Renal cortical epithelial cell (primary cell): Measurements from ENCODE around the gene CNTN2. TPM values are rescaled to one million over a fixed set of nuclear protein-coding genes. Genes with fewer than 3 reads are reported as not detected.

Experiments
- DNase-seq: peaks from one replicate; pipeline ENCODE4 v3.0.0-alpha.2; 2011; ENCODE audit warnings: low read depth
- total RNA-seq: library from RNA; depleted of rRNA; stranded (reverse); fragments of >200 nt; gene quantifications from 2 replicates; pipeline ENCODE4 v1.2.3, GENCODE V29; 2014

The CNTN2 gene
- total RNA-seq, 1 donor from 2014 or later: 0.05 TPM

DNA sequence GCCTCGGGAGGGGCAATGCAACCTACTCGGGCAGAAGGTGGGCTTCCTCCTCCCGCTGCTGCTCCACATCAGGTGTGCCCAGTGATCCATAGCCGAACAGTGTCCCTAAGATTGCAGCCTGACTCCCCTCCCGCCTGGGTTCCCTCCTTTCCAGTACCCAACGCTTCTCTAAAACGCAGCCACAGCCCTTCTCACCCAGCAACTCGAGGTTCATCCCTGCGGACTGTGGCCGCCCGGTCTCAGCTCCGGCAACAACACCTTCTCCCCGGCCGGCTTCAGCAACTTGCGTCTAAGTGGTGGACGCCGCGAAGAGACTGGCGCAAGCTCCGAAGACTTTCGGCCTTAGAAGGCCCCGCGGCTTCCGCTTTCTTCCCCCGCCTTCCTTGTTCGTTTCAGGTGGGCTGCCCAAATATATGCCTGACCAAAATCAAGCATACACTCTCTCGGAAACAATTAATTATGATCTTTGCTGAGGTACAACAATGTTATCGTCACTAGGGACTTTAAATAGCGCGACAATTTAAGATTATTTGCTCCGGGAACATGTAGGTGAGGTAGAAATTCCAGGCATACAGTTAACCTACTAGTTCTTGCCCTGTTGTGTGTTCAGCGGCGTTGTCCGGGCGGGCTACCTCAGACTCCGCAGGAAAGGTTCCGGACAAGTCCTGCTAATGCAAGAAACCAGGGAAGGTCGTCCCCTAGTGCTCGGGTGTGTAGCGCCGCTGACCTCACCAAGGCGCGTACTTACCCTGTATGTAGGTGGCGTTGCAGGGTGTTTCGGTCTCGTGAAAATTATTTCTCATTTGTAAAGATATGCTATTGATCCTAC lies 78.9 kb downstream of the CNTN2 start, which contains the start of gene RBBP5:
TSS of gene RBBP5 (minus strand) at position 319 of the 829 bp plus-strand sequence. CDS start at position 214, 105 bp downstream.
- peak; percentile 93 for DNase-seq

DNA sequence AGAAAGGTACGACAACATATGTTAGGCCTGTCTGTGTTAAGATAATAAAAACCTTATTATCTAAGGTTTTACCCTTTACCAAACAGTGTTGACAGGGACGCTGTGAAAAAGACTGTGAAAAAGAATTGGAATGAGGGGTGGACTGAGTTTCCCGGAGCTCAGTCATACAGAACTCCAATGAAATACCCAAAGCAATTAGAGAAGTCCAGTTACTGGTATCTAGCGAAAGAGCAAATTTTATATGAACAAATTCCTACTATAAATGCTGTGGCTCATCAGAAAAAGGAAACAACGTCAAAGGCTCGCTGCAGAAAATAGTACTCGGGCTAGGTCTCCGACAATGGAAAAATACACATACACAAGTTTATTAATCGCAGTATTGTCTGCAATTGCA lies 79.5 kb downstream of the CNTN2 start:
- DNase-seq: no peak

DNA sequence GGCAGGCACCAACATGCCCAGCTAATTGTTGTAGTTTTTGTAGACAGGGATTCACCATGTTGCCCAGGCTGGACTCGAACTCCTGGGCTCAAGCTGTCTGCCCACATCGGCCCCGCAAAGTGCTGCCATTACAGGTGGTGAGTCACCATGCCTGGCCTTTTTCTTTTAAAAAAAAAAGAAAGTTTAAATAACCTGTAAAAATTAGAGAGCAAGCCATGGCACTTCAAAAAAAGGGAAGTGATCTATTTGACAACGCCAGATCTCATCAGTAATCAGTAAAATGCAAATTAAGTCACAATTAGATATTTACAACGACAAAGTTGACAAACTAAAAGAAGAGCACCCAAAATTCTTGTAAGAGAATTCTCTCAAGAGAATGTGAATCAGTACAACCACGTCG lies 81.7 kb downstream of the CNTN2 start:
- DNase-seq: no peak

DNA sequence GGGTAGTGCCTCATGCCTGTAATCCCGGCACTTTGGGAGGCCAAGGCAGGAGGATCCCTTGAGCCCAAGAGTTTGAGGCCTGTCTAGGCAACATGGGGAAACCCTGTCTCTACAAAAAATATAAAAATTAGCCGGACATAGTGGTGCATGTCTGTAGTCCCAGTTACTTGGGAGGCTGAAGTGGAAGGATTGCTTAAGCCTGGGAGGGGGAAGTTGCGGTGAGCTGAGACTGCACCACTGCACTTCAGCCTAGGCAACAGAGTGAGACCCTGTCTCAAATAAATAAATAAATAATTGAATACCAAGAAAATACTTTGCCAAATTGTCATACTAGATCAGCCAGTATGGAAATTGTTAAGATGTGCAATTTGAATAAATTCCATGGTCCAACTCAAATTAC lies 84.6 kb downstream of the CNTN2 start:
- DNase-seq: no peak

Other genes starting within 250 kb of the CNTN2 start
- gene NFASC, start 172.3 kb upstream of the CNTN2 start, total RNA-seq: 0.05 and 0.17 TPM in 2 replicates
- 1.6 and 2.4 TPM in 2 replicates for gene TMEM81, start 41.2 kb downstream of the CNTN2 start, total RNA-seq
- 30.2 and 33.1 TPM in 2 replicates for gene RBBP5, start 78.8 kb downstream of the CNTN2 start, total RNA-seq
- 14.6 and 23.1 TPM in 2 replicates for gene DSTYK, start 168.5 kb downstream of the CNTN2 start, total RNA-seq
- gene TMCC2, start 184.7 kb downstream of the CNTN2 start, total RNA-seq: 4.4 and 4.7 TPM in 2 replicates